Smooth muscle cell of bladder (primary cell): ENCODE results near the gene SMC5. TPM values are rescaled to one million over a fixed set of nuclear protein-coding genes. Genes with fewer than 3 reads are reported as not detected.

Experiments used
- total RNA-seq: library from RNA; depleted of rRNA; stranded (reverse); fragments of >200 nt; gene quantifications from 2 replicates; pipeline ENCODE4 v1.2.3, GENCODE V29; 2014

The SMC5 gene
- 30.6 and 36.1 TPM in 2 replicates for total RNA-seq

DNA sequence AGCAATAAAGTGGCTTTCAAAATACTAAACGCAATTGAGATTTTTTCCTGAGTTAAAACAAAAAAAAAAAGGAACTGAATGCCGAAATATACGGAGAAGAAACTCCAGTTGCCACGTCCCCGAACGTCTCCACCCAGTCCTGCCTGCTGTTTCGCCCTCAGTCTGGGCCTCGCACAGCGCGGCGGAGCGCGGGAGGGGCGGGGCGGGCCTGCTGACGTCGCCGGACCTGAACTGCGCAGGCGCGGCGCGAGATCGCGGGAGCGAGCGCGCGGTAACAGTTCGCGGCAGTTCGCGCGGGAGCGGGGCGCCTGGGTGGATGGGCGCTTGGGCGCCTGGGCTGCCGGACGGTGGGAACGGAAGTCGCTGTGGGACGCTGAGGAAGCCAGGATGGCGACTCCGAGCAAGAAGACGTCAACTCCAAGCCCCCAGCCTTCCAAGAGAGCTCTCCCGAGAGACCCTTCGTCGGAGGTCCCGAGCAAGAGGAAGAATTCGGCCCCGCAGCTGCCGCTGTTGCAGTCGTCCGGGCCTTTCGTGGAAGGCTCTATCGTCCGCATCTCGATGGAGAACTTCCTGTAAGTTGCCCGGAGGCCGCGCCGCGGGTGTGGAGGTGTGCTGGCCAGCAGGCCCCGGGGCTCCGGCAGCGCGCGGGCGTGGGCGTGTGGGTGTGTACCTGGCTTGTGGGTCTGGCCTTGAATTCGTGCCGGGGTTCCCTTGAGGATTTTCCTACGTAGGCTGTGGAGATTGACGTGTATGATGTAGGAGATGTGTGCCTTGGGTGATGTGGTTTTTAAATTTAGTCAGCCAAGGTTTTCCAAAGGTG, at the start of gene SMC5:
Gene SMC5, plus strand, starts transcription at position 287 of the 820 bp plus-strand sequence. Its CDS starts 101 bp downstream, at position 388.

Other genes starting within 250 kb of the SMC5 start
- gene MAMDC2, start 215.1 kb upstream of the SMC5 start, total RNA-seq = 1.1 and 3.0 TPM in 2 replicates
- gene KLF9, start 155.7 kb downstream of the SMC5 start, total RNA-seq = 85.1 and 102 TPM in 2 replicates